Measurements from ENCODE around the gene SSBP1. TPM values are rescaled to one million over a fixed set of nuclear protein-coding genes. Genes with fewer than 3 reads are reported as not detected.

SSBP1 gene
- total RNA-seq, 1 donor from 2014 or later: 116 TPM

DNA sequence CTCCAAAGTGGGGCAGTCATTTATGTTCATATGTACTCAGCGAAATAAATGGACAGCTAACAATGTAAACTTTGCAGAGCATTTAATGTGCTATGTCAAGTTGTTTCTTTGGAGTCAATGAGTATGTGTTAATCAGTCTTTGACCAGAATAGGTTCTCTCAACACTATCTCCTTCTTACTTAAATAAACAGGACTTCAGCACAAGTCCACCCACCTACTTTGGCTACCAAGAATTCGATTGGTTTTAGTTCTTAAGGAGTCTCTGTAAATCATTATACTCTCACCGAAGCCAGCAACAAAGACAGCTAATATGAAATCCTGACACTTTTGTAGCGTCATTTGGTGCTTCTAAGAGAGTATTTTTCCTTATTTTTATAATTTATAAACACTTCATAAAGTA lies 23.1 kb upstream of the SSBP1 start:
- Mint-ChIP-seq H3K36me3 (no peaks in the 10 kb centered on the region), H3K4me1 (ENCODE audit: unreplicated experiment) (no peaks in the 10 kb centered on the region), H3K27ac (no peak overlapping the region), H3K9me3 (no peaks in the 10 kb centered on the region), H3K27me3 (no peaks in the 10 kb centered on the region), H3K4me3 (no peak overlapping the region)
- DNase-seq (ENCODE audit: extremely low spot score, unreplicated experiment): no peak
- TF ChIP-seq CTCF (conservative IDR thresholded peaks at IDR 0.05): no peak

- Mint-ChIP-seq H3K27ac (no peak overlapping the region), H3K27me3 (no peaks in the 10 kb centered on the region), H3K4me1 (ENCODE audit: unreplicated experiment) (no peaks in the 10 kb centered on the region), H3K36me3 (no peaks in the 10 kb centered on the region), H3K4me3 (no peak overlapping the region), H3K9me3 (no peaks in the 10 kb centered on the region)
- DNase-seq (ENCODE audit: extremely low spot score, unreplicated experiment): no peak
- TF ChIP-seq CTCF (conservative IDR thresholded peaks at IDR 0.05): no peak
Measured at GRCh38 chr7:141715794-141716689, 22.1 kb upstream of the SSBP1 start.

DNA sequence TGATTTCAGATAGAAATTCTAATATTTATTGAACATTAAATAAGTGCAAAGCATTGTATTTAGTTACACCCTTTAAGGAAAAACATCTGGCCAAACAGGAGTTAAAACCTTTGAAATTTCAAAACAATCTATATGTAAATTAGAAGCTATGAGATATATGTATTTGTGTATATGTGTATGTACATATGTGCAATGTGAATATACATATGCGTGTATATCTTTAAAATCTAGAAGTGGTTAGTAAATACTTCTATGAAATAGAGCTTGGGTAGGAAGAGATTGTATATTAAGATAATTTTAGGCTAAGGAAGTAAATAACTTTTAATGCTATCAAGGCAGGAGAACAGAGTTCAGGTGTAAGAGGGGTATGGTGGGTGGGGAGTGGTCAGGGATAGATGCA lies 20.7 kb upstream of the SSBP1 start:
- H3K4me3 Mint-ChIP-seq: no peak overlapping the region
- H3K36me3 Mint-ChIP-seq: no peaks in the 10 kb centered on the region
- H3K27ac Mint-ChIP-seq: no peak overlapping the region
- TF ChIP-seq CTCF (conservative IDR thresholded peaks at IDR 0.05): no peak
- H3K27me3 Mint-ChIP-seq: no peaks in the 10 kb centered on the region
- H3K9me3 Mint-ChIP-seq: no peaks in the 10 kb centered on the region
- H3K4me1 Mint-ChIP-seq (ENCODE audit: unreplicated experiment): no peaks in the 10 kb centered on the region
- DNase-seq (ENCODE audit: extremely low spot score, unreplicated experiment): no peak

DNA sequence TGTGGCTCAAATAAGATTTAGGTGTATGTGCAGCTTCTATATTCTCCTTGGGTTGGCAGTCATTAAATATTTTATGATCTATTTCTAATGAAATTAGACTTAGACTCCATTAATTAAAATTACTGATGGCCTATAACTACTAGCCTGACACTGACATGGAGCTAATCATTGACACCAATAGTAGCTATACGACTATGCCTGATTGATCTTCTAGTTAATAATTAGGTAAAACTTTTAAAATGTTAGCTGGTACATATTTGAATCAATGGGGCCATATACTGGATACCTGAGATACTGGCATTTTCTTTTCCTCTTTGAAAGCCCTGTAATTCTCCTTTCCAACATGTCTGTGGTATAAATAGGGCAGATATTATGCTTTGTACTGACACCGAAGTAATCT lies 15.6 kb upstream of the SSBP1 start:
- DNase-seq (ENCODE audit: extremely low spot score, unreplicated experiment): no peak
- no peaks in the 10 kb centered on the region for H3K27me3 Mint-ChIP-seq
- no peak overlapping the region for H3K27ac Mint-ChIP-seq
- H3K4me3 Mint-ChIP-seq: no peak overlapping the region
- no peaks in the 10 kb centered on the region for H3K9me3 Mint-ChIP-seq
- H3K36me3 Mint-ChIP-seq: no peaks in the 10 kb centered on the region
- no peak for TF ChIP-seq CTCF (conservative IDR thresholded peaks at IDR 0.05)
- no peaks in the 10 kb centered on the region for H3K4me1 Mint-ChIP-seq (ENCODE audit: unreplicated experiment)

DNA sequence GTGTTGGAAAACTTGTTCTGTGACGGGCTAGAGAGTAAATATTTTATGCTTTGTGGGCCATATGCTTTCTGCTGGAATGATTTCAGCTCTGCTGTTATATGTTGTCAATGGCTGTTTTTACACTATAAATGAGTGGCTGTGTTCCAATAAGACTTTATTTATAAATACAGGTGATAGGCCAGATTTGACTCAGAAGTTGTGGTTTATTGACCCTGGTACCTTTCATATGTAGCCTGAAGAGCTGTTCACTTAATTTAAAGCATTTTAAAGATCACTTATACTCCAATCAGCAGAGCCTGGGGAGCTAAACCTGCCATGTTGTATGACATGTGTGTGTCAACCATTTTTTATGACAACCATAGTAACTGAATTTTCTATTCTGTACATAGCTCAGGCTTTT lies 9.1 kb upstream of the SSBP1 start:
- peaks cover 3% of the 10 kb centered on the region for H3K27me3 Mint-ChIP-seq
- DNase-seq (ENCODE audit: extremely low spot score, unreplicated experiment): no peak
- H3K27ac Mint-ChIP-seq: no peak overlapping the region
- no peaks in the 10 kb centered on the region for H3K4me1 Mint-ChIP-seq (ENCODE audit: unreplicated experiment)
- no peaks in the 10 kb centered on the region for H3K36me3 Mint-ChIP-seq
- no peak for TF ChIP-seq CTCF (conservative IDR thresholded peaks at IDR 0.05)
- no peak overlapping the region for H3K4me3 Mint-ChIP-seq
- no peaks in the 10 kb centered on the region for H3K9me3 Mint-ChIP-seq
